H1 (cell line): ENCODE measurements around the gene MGST2. TPM values are rescaled to one million over a fixed set of nuclear protein-coding genes. Genes with fewer than 3 reads are reported as not detected.

Source experiments
- CTCF ChIA-PET: fragments of 300-600 bp; sonication (Branson Sonifier 250); formaldehyde crosslinking; loops from one replicate; lab custom pipeline; 2021; ENCODE audit not compliant: partially characterized antibody; lab: Charles Lee
- POLR2A ChIA-PET: fragments of 300-600 bp; sonication (Branson Sonifier 250); formaldehyde crosslinking; loops from one replicate; lab custom pipeline; 2021; ENCODE audit warnings: inconsistent platforms; ENCODE audit not compliant: partially characterized antibody; lab: Charles Lee
- DNase-seq, 2 experiments: peaks; one replicate each; pipeline versions ENCODE4 v3.0.0 to v3.0.0-alpha.2; 2010 to 2022; ENCODE audit warnings: low spot score in 2 of 2, low read depth in 1 of 2, mixed read lengths in 1 of 2
- FAIRE-seq: peaks from 2 replicates; lab custom pipeline; 2011; peaks lifted over from hg19 to GRCh38; lab: Jason Lieb, UNC
- H2AFZ ChIP-seq: 2 replicates; pipeline ENCODE4 v1.8.1; 2012; ENCODE audit warnings: low read length, inconsistent platforms
- H2AK5ac ChIP-seq: 2 replicates; pipeline ENCODE4 v1.6.1; 2013; ENCODE audit warnings: low read depth, low read length
- H2BK120ac ChIP-seq: replicated peaks from 2 replicates; pipeline ENCODE3; 2013; ENCODE audit warnings: low read depth, low read length, inconsistent platforms
- H2BK12ac ChIP-seq: 2 replicates; pipeline ENCODE4 v1.6.1; 2013; ENCODE audit warnings: low read depth, low read length
- H2BK15ac ChIP-seq: 2 replicates; pipeline ENCODE4 v1.6.1; 2013; ENCODE audit warnings: low read length
- H2BK20ac ChIP-seq: 2 replicates; pipeline ENCODE4 v1.6.1; 2013; ENCODE audit warnings: low read length
- H2BK5ac ChIP-seq: 2 replicates; pipeline ENCODE4 v1.6.1; 2013; ENCODE audit warnings: low read depth, low read length
- H3K14ac ChIP-seq: 2 replicates; pipeline ENCODE4 v1.6.1; 2013; ENCODE audit warnings: inconsistent platforms; ENCODE audit not compliant: insufficient read length
- H3K18ac ChIP-seq: 2 replicates; pipeline ENCODE4 v1.6.1; 2013; ENCODE audit warnings: low read length; ENCODE audit errors: extremely low read depth
- H3K23ac ChIP-seq: 2 replicates; pipeline ENCODE4 v1.6.1; 2013; ENCODE audit warnings: inconsistent platforms; ENCODE audit not compliant: insufficient read length
- H3K23me2 ChIP-seq: 2 replicates; pipeline ENCODE4 v1.6.1; 2013; ENCODE audit warnings: low read depth, low read length
- H3K27ac ChIP-seq: 2 replicates; pipeline ENCODE4 v1.6.1; 2011; ENCODE audit warnings: low read depth, low read length, inconsistent platforms
- H3K27me3 ChIP-seq, 4 experiments: replicated peaks in 1 of 4; 1 replicate in 1 of 4; 2 replicates in 3 of 4; pipeline versions ENCODE4 v1.6.1 to v1.8.1; 2011 to 2013; ENCODE audit warnings: low read length in 3 of 4, mild to moderate bottlenecking in 3 of 4, inconsistent platforms in 2 of 4, mixed read lengths in 2 of 4, moderate library complexity in 1 of 4; ENCODE audit not compliant: control insufficient read depth in 3 of 4, insufficient read depth in 3 of 4; ENCODE audit errors: extremely low read depth in 1 of 4
- H3K36me3 ChIP-seq, 4 experiments: 2 replicates each; pipeline versions ENCODE4 v1.6.1 to v1.8.1; 2011 to 2013; ENCODE audit warnings: mild to moderate bottlenecking in 4 of 4, low read length in 3 of 4, moderate library complexity in 2 of 4, control low read depth in 1 of 4, inconsistent platforms in 1 of 4; ENCODE audit not compliant: insufficient read depth in 4 of 4, control insufficient read depth in 2 of 4
- H3K4ac ChIP-seq: replicated peaks from 2 replicates; pipeline ENCODE3; 2013; ENCODE audit warnings: low read length, low read depth, mixed read lengths, inconsistent platforms; ENCODE audit not compliant: insufficient read length
- H3K4me1 ChIP-seq, 4 experiments: replicated peaks in 1 of 4; 1 replicate in 1 of 4; 2 replicates in 3 of 4; pipeline versions ENCODE4 v1.6.1 to v1.8.1; 2011 to 2013; ENCODE audit warnings: low read length in 3 of 4, inconsistent platforms in 2 of 4, mixed read lengths in 1 of 4; ENCODE audit not compliant: insufficient read depth in 4 of 4, control insufficient read depth in 3 of 4
- H3K4me2 ChIP-seq, 2 experiments: 2 replicates each; pipeline versions ENCODE4 v1.6.1 to v1.8.1; 2011 to 2013; ENCODE audit warnings: low read depth in 2 of 2, low read length in 2 of 2, control low read depth in 1 of 2, inconsistent platforms in 1 of 2, mild to moderate bottlenecking in 1 of 2; ENCODE audit not compliant: insufficient read depth in 1 of 2
- H3K4me3 ChIP-seq, 4 experiments: fragments of 200-600, 300-600 bp in 1 of 4; sonication (generic), shearing (Covaris generic), sonication (Bioruptor Twin) in 1 of 4; 2 replicates each; pipeline versions ENCODE4 v1.5.1 to v1.8.1; 2011 to 2016; ENCODE audit warnings: low read length in 4 of 4, low read depth in 3 of 4, control low read depth in 2 of 4, inconsistent platforms in 2 of 4, mild to moderate bottlenecking in 2 of 4, mixed read lengths in 1 of 4, moderate library complexity in 1 of 4; ENCODE audit not compliant: insufficient read depth in 2 of 4; ENCODE audit errors: extremely low read depth in 1 of 4
- H3K56ac ChIP-seq: replicated peaks from 2 replicates; pipeline ENCODE3; 2013; ENCODE audit warnings: low read depth, mild to moderate bottlenecking, mixed read lengths, low read length, inconsistent platforms; ENCODE audit not compliant: insufficient read length
- H3K79me1 ChIP-seq: 2 replicates; pipeline ENCODE4 v1.6.1; 2013; ENCODE audit warnings: low read depth, low read length, control low read depth
- H3K79me2 ChIP-seq, 2 experiments: 2 replicates each; pipeline versions ENCODE4 v1.6.1 to v1.8.1; 2012 to 2013; ENCODE audit warnings: low read length in 2 of 2, mild to moderate bottlenecking in 2 of 2, inconsistent platforms in 1 of 2; ENCODE audit not compliant: insufficient read depth in 2 of 2, control insufficient read depth in 1 of 2
- H3K9ac ChIP-seq, 4 experiments: replicated peaks in 1 of 4; 1 replicate in 1 of 4; 2 replicates in 3 of 4; pipeline versions ENCODE4 v1.6.1 to v1.8.1; 2011 to 2013; ENCODE audit warnings: low read depth in 3 of 4, low read length in 3 of 4, control low read depth in 2 of 4, mild to moderate bottlenecking in 2 of 4, moderate library complexity in 2 of 4, inconsistent platforms in 1 of 4; ENCODE audit errors: extremely low read depth in 1 of 4
- H3K9me3 ChIP-seq, 2 experiments: 2 replicates each; pipeline versions ENCODE4 v1.6.1 to v1.8.1; 2012 to 2013; ENCODE audit warnings: mild to moderate bottlenecking in 2 of 2, moderate library complexity in 2 of 2, control low read depth in 1 of 2, inconsistent platforms in 1 of 2, low read depth in 1 of 2, low read length in 1 of 2, mixed read lengths in 1 of 2; ENCODE audit not compliant: insufficient read depth in 2 of 2
- H4K20me1 ChIP-seq, 2 experiments: replicated peaks in 1 of 2; 2 replicates each; pipeline versions ENCODE3 to v1.8.1; 2011 to 2013; ENCODE audit warnings: inconsistent platforms in 2 of 2, low read length in 2 of 2, mild to moderate bottlenecking in 1 of 2; ENCODE audit not compliant: insufficient read depth in 2 of 2, control insufficient read depth in 1 of 2
- H4K5ac ChIP-seq: 2 replicates; pipeline ENCODE4 v1.6.1; 2013; ENCODE audit warnings: low read length, low read depth, mixed read lengths, inconsistent platforms; ENCODE audit not compliant: insufficient read length
- H4K8ac ChIP-seq: 2 replicates; pipeline ENCODE4 v1.8.0; 2013; ENCODE audit warnings: mild to moderate bottlenecking, moderate library complexity, low read length, inconsistent platforms; ENCODE audit not compliant: insufficient read depth; ENCODE audit errors: extremely low read depth
- H4K91ac ChIP-seq: replicated peaks from 2 replicates; pipeline ENCODE3; 2013; ENCODE audit warnings: low read length, mixed read lengths, inconsistent platforms; ENCODE audit not compliant: insufficient read length
- CBX5 ChIP-seq: fragments of 300-800, 300-1000 bp; sonication (generic); IDR thresholded peaks from 2 replicates; pipeline ENCODE4 v1.7.1; 2016; ENCODE audit warnings: antibody characterized with exemption, low read length, low read depth
- CHD1 ChIP-seq: IDR thresholded peaks from 2 replicates; pipeline ENCODE4 v1.6.1; 2012; ENCODE audit warnings: low read depth, low read length, improper control_type of control experiment
- JUN ChIP-seq: IDR thresholded peaks from 2 replicates; pipeline ENCODE4 v1.6.1; 2011; ENCODE audit warnings: low read depth, mild to moderate bottlenecking, improper control_type of control experiment, low read length
- RAD21 ChIP-seq, 2 experiments: IDR thresholded peaks in 1 of 2; conservative IDR thresholded peaks in 1 of 2; 2 replicates each; pipeline ENCODE4 v1.6.1; 2011; ENCODE audit warnings: low read depth in 2 of 2, low read length in 2 of 2, improper control_type of control experiment in 1 of 2, inconsistent platforms in 1 of 2, mild to moderate bottlenecking in 1 of 2, moderate library complexity in 1 of 2
- RBBP5 ChIP-seq: IDR thresholded peaks from 2 replicates; pipeline ENCODE4 v1.7.1; 2012; ENCODE audit warnings: low read depth, mild to moderate bottlenecking, inconsistent platforms, low read length, moderate library complexity, borderline replicate concordance
- RFX5 ChIP-seq: IDR thresholded peaks from 2 replicates; pipeline ENCODE4 v1.6.1; 2011; ENCODE audit warnings: low read depth, low read length, improper control_type of control experiment, borderline replicate concordance
- SAP30 ChIP-seq: fragments of 300-600 bp; sonication (generic); IDR thresholded peaks from 2 replicates; pipeline ENCODE4 v1.7.1; 2012; ENCODE audit warnings: low read length, moderate library complexity, mild to moderate bottlenecking, inconsistent platforms; ENCODE audit not compliant: insufficient read depth, insufficient replicate concordance
- SIN3A ChIP-seq, 2 experiments: IDR thresholded peaks in 1 of 2; conservative IDR thresholded peaks in 1 of 2; 2 replicates each; pipeline ENCODE4 v1.6.1; 2011 to 2012; ENCODE audit warnings: low read length in 2 of 2, improper control_type of control experiment in 1 of 2, low read depth in 1 of 2, mild to moderate bottlenecking in 1 of 2
- SP2 ChIP-seq: IDR thresholded peaks from 2 replicates; pipeline ENCODE4 v1.6.1; 2012; ENCODE audit warnings: mild to moderate bottlenecking, low read length, inconsistent platforms
- TBP ChIP-seq: IDR thresholded peaks from 2 replicates; pipeline ENCODE4 v1.6.1; 2011; ENCODE audit warnings: low read depth, low read length, improper control_type of control experiment
- WGBS, 2 experiments: shearing (Covaris generic) in 1 of 2; methylation state at CpG; one replicate each; pipeline versions ENCODE4 v1.1.6 to v1.1.7; 2013 to 2015; ENCODE audit warnings: low lambda C conversion rate in 2 of 2, mixed read lengths in 2 of 2, inconsistent platforms in 1 of 2, low coverage in 1 of 2, missing lambda C conversion rate in 1 of 2; ENCODE audit not compliant: insufficient replicate concordance in 2 of 2, insufficient coverage in 1 of 2, insufficient read length in 1 of 2; ENCODE audit errors: extremely low coverage in 1 of 2, missing lambda C conversion rate in 1 of 2; 5-methylcytosine and 5-hydroxymethylcytosine counted together
- polyA plus RNA-seq, 7 experiments: library from polyadenylated mRNA; depleted of rRNA in 3 of 7; stranded (reverse) in 5 of 7; unstranded in 2 of 7; fragments of >200 nt in 5 of 7; fragments of 200-250 nt in 2 of 7; gene quantifications; 1 replicate in 5 of 7; 2 replicates in 1 of 7; 4 replicates in 1 of 7; pipeline versions ENCODE4 v1.2.1 to v1.2.3, GENCODE V29; 2011 to 2013; ENCODE audit warnings: missing spikeins in 2 of 7, mixed read lengths in 2 of 7
- total RNA-seq: library from RNA; stranded (reverse); fragmentation: NEBNext Ultra II Directional; extraction: Animal tissue kit (Norgen Biotek cat#: 25700); gene quantifications from 2 replicates; pipeline ENCODE4 v1.2.1, GENCODE V29; 2021
- TF ChIP-seq, protein P1 (sequence below), 3 experiments: IDR thresholded peaks; 1 replicate in 2 of 3; 2 replicates in 1 of 3; pipeline versions ENCODE4 v1.5.1 to v1.6.1; 2011; ENCODE audit warnings: low read length in 3 of 3, mild to moderate bottlenecking in 3 of 3, inconsistent platforms in 2 of 3, low read depth in 1 of 3, moderate library complexity in 1 of 3; ENCODE audit not compliant: insufficient read depth in 1 of 3; ENCODE audit errors: control extremely low read depth in 1 of 3

The MGST2 gene
- total and polyA plus RNA-seq, 2 of the 8 experiments (the other 6 are each of a cell fraction or from before 2014, with no cell fraction given), result 8.0 to 13.6 TPM

DNA sequence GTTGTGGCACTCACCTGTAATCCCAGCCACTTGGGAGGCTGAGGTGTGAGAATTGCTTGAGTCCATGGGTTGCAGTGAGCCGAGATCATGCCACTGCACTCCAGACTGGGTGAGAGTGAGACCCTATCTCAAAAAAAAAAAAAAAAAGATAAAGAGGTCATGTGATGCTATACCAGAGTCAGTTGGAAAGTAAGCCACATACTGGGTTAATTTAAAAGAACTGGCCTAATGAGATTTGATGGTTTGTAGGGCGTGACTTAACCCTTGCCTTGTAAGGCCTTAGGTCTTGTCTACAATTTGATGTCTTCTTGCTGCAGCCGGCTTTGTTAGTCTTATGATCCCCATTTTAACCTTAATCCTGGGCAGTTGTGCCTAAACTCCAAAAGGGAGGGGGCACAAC, 5.2 kb downstream of the MGST2 start:
- FAIRE-seq (no peak), DNase-seq (no peak)
- Histone ChIP-seq H2BK20ac (no peak overlapping the region), H4K91ac (no peak overlapping the region), H4K8ac (no peak overlapping the region), H3K4me2 (no peak overlapping the region), H2BK5ac (no peak overlapping the region), H3K9me3 (no peaks in the 10 kb centered on the region), H2AK5ac (no peak overlapping the region), H2BK120ac (no peak overlapping the region), H3K79me1 (no peaks in the 10 kb centered on the region), H3K18ac (no peak overlapping the region), H3K4me1 (peaks cover 0 to 9% (median 2%) of the 10 kb centered on the region in 4 experiments; a peak in 3 of 7 replicates), H3K4ac (no peak overlapping the region), H3K4me3 (no peak overlapping the region), H4K20me1 (no peaks in the 10 kb centered on the region), H3K56ac (no peak overlapping the region), H3K36me3 (no peaks in the 10 kb centered on the region), H2BK15ac (no peak overlapping the region), H3K23ac (no peak overlapping the region), H2BK12ac (no peak overlapping the region), H3K9ac (no peak overlapping the region), H4K5ac (no peak overlapping the region), H3K27ac (no peak overlapping the region), H2AFZ (no peak overlapping the region), H3K23me2 (peaks cover 2% of the 10 kb centered on the region; the same call in 1 of the 2 replicates), H3K14ac (no peak overlapping the region), H3K27me3 (no peaks in the 10 kb centered on the region), H3K79me2 (no peaks in the 10 kb centered on the region)
- POLR2A ChIA-PET, result no interaction called here
- 80% methylated on average over 2 of the region's 3 CpGs; no CpG with 5 or more reads in 1 of the 2 experiments for WGBS, 2 experiments
- CTCF ChIA-PET, result interaction anchor here (1.0 to 21.5 kb wide), 3 partner anchors 12 to 79 kb away, joined by 3 to 239 read pairs (median 7); no protein-coding TSS in a partner anchor
- no peak for TF ChIP-seq SP2
- TF ChIP-seq JUN, result no peak
- no peak for TF ChIP-seq CHD1
- TF ChIP-seq, protein P1, sequence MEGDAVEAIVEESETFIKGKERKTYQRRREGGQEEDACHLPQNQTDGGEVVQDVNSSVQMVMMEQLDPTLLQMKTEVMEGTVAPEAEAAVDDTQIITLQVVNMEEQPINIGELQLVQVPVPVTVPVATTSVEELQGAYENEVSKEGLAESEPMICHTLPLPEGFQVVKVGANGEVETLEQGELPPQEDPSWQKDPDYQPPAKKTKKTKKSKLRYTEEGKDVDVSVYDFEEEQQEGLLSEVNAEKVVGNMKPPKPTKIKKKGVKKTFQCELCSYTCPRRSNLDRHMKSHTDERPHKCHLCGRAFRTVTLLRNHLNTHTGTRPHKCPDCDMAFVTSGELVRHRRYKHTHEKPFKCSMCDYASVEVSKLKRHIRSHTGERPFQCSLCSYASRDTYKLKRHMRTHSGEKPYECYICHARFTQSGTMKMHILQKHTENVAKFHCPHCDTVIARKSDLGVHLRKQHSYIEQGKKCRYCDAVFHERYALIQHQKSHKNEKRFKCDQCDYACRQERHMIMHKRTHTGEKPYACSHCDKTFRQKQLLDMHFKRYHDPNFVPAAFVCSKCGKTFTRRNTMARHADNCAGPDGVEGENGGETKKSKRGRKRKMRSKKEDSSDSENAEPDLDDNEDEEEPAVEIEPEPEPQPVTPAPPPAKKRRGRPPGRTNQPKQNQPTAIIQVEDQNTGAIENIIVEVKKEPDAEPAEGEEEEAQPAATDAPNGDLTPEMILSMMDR (IDR thresholded peaks at IDR 0.05; ENCODE audit: control extremely low read depth in 1 of 3, insufficient read depth in 1 of 3, low read depth in 1 of 3, low read length in 3 of 3), result no peak
- TF ChIP-seq SIN3A (conservative IDR thresholded peaks at IDR 0.05 in 1 of 2, IDR thresholded peaks at IDR 0.05 in 1 of 2; ENCODE audit: low read depth in 1 of 2, low read length in 2 of 2), result no peak
- no peak for TF ChIP-seq CBX5
- TF ChIP-seq RBBP5, result no peak
- no peak for TF ChIP-seq RAD21 (IDR thresholded peaks at IDR 0.05 in 1 of 2, conservative IDR thresholded peaks at IDR 0.05 in 1 of 2; ENCODE audit: low read depth in 2 of 2, low read length in 2 of 2)
- TF ChIP-seq TBP, result no peak
- TF ChIP-seq RFX5, result no peak
- no peak for TF ChIP-seq SAP30
